Liver (tissue), 9 donors: ENCODE results near the gene GAS7. TPM values are rescaled to one million over a fixed set of nuclear protein-coding genes. Genes with fewer than 3 reads are reported as not detected.

Source experiments
- DNase-seq: peaks from one replicate; pipeline ENCODE4 v3.0.0-alpha.2; 2017; ENCODE audit warnings: low spot score
- H3K27ac ChIP-seq, 2 donors: one replicate each; pipeline ENCODE4 v1.7.0; 2013; ENCODE audit warnings: inconsistent platforms in 2 of 2, low read length in 2 of 2, control low read depth in 1 of 2, low read depth in 1 of 2, mild to moderate bottlenecking in 1 of 2
- H3K27me3 ChIP-seq, 4 donors: one replicate each; pipeline versions ENCODE4 v1.6.1 to v1.7.0; 2013; ENCODE audit warnings: low read length in 3 of 4, inconsistent platforms in 1 of 4, mild to moderate bottlenecking in 1 of 4, moderate library complexity in 1 of 4; ENCODE audit not compliant: control insufficient read depth in 4 of 4, insufficient read depth in 4 of 4
- H3K36me3 ChIP-seq, 4 donors: one replicate each; pipeline versions ENCODE4 v1.6.1 to v1.7.0; 2013; ENCODE audit warnings: low read length in 3 of 4, mild to moderate bottlenecking in 3 of 4, low read depth in 1 of 4, moderate library complexity in 1 of 4; ENCODE audit not compliant: control insufficient read depth in 4 of 4, insufficient read depth in 3 of 4
- H3K4me1 ChIP-seq, 4 donors: one replicate each; pipeline versions ENCODE4 v1.6.1 to v1.7.0; 2013; ENCODE audit warnings: low read length in 3 of 4, mild to moderate bottlenecking in 3 of 4, moderate library complexity in 1 of 4; ENCODE audit not compliant: control insufficient read depth in 4 of 4, insufficient read depth in 4 of 4
- H3K4me3 ChIP-seq, 3 donors: one replicate each; pipeline versions ENCODE4 v1.6.1 to v1.7.0; 2013; ENCODE audit warnings: low read length in 3 of 3, control low read depth in 1 of 3, low read depth in 1 of 3, mild to moderate bottlenecking in 1 of 3
- H3K9ac ChIP-seq, 2 donors: one replicate each; pipeline ENCODE4 v1.7.0; 2013; ENCODE audit warnings: low read length in 2 of 2, mild to moderate bottlenecking in 2 of 2, moderate library complexity in 2 of 2, control low read depth in 1 of 2, low read depth in 1 of 2
- H3K9me3 ChIP-seq, 4 donors: one replicate each; pipeline versions ENCODE4 v1.6.1 to v1.7.0; 2013; ENCODE audit warnings: low read length in 3 of 4; ENCODE audit not compliant: control insufficient read depth in 4 of 4
- CTCF ChIP-seq: fragments of 150-350 bp; IDR thresholded peaks from 2 replicates; pipeline ENCODE4 v1.5.1; 2017; ENCODE audit warnings: improper control_type of control experiment, low read depth, low read length; ENCODE audit not compliant: missing input control
- FOXA1 ChIP-seq: IDR thresholded peaks from 2 replicates; pipeline ENCODE4 v1.6.1; 2016; ENCODE audit warnings: antibody characterized with exemption
- FOXA2 ChIP-seq: IDR thresholded peaks from 2 replicates; pipeline ENCODE4 v1.6.1; 2016; ENCODE audit warnings: antibody characterized with exemption
- JUND ChIP-seq, 2 donors: IDR thresholded peaks; 2 replicates each; pipeline ENCODE4 v1.6.1; 2016; ENCODE audit warnings: antibody characterized with exemption in 2 of 2
- MAX ChIP-seq: IDR thresholded peaks from 2 replicates; pipeline ENCODE4 v1.6.1; 2016; ENCODE audit warnings: antibody characterized with exemption
- NR2F2 ChIP-seq: IDR thresholded peaks from 2 replicates; pipeline ENCODE4 v1.6.1; 2016; ENCODE audit warnings: antibody characterized with exemption
- RAD21 ChIP-seq, 2 donors: IDR thresholded peaks; 2 replicates each; pipeline ENCODE4 v1.6.1; 2016; ENCODE audit warnings: antibody characterized with exemption in 2 of 2, mild to moderate bottlenecking in 2 of 2
- RXRA ChIP-seq, 2 donors: IDR thresholded peaks; 2 replicates each; pipeline ENCODE4 v1.6.1; 2017 to 2018; ENCODE audit warnings: antibody characterized with exemption in 2 of 2, mild to moderate bottlenecking in 1 of 2
- SP1 ChIP-seq: IDR thresholded peaks from 2 replicates; pipeline ENCODE4 v1.6.1; 2018; ENCODE audit warnings: antibody characterized with exemption, mild to moderate bottlenecking
- TAF1 ChIP-seq: conservative IDR thresholded peaks from 2 replicates; pipeline ENCODE4 v1.6.1; 2016; ENCODE audit warnings: antibody characterized with exemption, mild to moderate bottlenecking
- YY1 ChIP-seq: IDR thresholded peaks from 2 replicates; pipeline ENCODE4 v1.6.1; 2016; ENCODE audit warnings: antibody characterized with exemption, mild to moderate bottlenecking
- ZBTB33 ChIP-seq: IDR thresholded peaks from 2 replicates; pipeline ENCODE4 v1.6.1; 2016; ENCODE audit warnings: antibody characterized with exemption
- WGBS: extraction: QIAGEN DNeasy Blood & Tissue Kit; methylation state at CpG from one replicate; pipeline ENCODE4 v1.1.7; 2013; 5-methylcytosine and 5-hydroxymethylcytosine counted together
- polyA plus RNA-seq, 2 donors: library from polyadenylated mRNA; stranded (reverse) in 1 of 2; unstranded in 1 of 2; fragments of 200-250 nt in 1 of 2; fragments of >200 nt in 1 of 2; fragmentation: Nextera tagmentation in 1 of 2; extraction: Ambion mirVana in 1 of 2; gene quantifications; one replicate each; pipeline versions ENCODE4 v1.2.1 to v1.2.3, GENCODE V29; 2013 to 2015
- total RNA-seq, 2 donors: library from RNA; depleted of rRNA; stranded (reverse); fragments of >200 nt; gene quantifications; one replicate each; pipeline ENCODE4 v1.2.3, GENCODE V29; 2014
- donor health status: healthy.
- donor health status: healthy.
- donor health status: healthy.
- donor health status: healthy.
- donor health status: healthy.

GAS7 gene
- total and polyA plus RNA-seq, 4 donors: 0.79 to 6.1 (median 2.5) TPM

- TF ChIP-seq MAX (no peak), SP1 (no peak)
Observed at GRCh38 chr17:9931144-9931741, 267.2 kb downstream of the GAS7 start (continued).

- Histone ChIP-seq H3K27ac (no peak overlapping the region), H3K4me1 (no peaks in the 10 kb centered on the region), H3K27me3 (peaks cover 0 to 3% (median 1%) of the 10 kb centered on the region in 4 donors), H3K36me3 (no peaks in the 10 kb centered on the region), H3K9me3 (no peaks in the 10 kb centered on the region), H3K9ac (no peak overlapping the region), H3K4me3 (no peak overlapping the region)
- no peak for DNase-seq
- TF ChIP-seq ZBTB33 (no peak), RXRA (IDR thresholded peaks at IDR 0.05) (no peak), YY1 (no peak), FOXA1 (no peak), JUND (IDR thresholded peaks at IDR 0.05) (no peak), RAD21 (IDR thresholded peaks at IDR 0.05) (no peak)
- WGBS: 78% methylated on average over 8 of the region's 8 CpGs
Observed at GRCh38 chr17:9929871-9930270, 268.5 kb downstream of the GAS7 start.

GRCh38 chr17:9928601-9929333 is 269.6 kb downstream of the GAS7 start:
- Histone ChIP-seq H3K9me3 (no peaks in the 10 kb centered on the region), H3K9ac (no peak overlapping the region), H3K27me3 (peaks cover 0 to 3% (median 1%) of the 10 kb centered on the region in 4 donors), H3K27ac (no peak overlapping the region), H3K4me3 (no peak overlapping the region), H3K36me3 (no peaks in the 10 kb centered on the region), H3K4me1 (no peaks in the 10 kb centered on the region)
- 37% methylated on average over 13 of the region's 13 CpGs for WGBS
- DNase-seq: no peak
- TF ChIP-seq FOXA2 (no peak), ZBTB33 (no peak), CTCF (peak; percentile 22), NR2F2 (no peak), TAF1 (no peak), RAD21 (IDR thresholded peaks at IDR 0.05) (peak in 1 of 2 donors; percentile 21), MAX (no peak)
